Suppressor macrophage (primary cell): ENCODE measurements around the gene CMIP.

Experiments used
- DNase-seq, 4 experiments: peaks; one replicate each; pipeline ENCODE4 v3.0.0-alpha.2; 2020 to 2022

The CMIP gene

DNA sequence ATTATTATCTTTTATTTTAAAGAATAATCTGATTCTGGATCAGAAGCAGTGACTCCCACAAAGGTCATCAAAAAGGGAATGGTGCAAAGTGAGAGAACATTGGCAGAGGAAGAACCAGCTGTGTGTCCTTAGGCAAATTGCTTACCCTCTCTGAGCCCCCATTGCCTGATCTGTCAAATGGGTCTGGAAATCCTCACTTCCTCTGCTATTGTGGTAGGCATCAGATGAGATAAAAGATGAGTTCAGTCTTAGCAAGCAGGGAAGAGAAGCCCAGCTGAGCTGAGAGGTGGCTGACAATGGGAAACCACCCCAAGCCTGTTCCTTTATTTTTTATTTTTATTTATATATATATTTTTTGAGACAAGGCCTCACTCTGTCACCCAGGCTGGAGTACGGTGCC, 310.2 kb downstream of the CMIP start:
- peak in 3 of 4 experiments; percentile 35 to 57 (median 49) for DNase-seq

DNA sequence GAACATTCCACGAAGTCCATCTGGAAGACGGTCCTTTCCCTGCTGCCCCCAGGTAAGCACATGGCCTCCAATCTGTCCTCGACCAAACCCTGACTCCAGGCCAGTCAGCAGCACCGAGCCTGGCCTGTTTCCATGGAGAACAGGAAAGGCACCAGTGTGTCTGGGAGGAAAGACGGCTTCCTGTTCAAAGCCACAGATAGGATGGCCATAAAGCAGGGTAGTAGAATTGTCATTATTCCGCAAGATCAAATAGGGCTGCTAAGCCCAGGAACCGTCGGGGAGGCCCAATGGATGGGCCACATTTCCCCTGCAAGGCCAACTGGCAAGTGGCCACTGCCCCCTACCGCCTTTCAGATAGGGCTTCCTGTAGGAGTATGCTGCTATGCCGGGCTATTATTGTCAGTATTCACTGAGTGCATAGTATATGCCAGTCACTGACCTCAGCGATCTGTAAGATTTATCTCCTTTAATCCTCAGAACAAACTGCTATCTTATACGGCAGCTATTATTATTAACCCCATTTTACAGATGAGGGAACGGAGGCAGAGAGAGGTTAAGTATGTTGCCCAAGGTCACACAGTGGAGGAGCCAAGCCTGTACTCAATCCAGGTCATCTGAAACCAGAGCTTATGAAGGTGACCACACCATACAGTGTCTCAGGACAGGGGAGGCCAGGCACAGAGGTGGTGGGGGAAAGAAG, 311.5 kb downstream of the CMIP start:
- peak; percentile 32 to 66 (median 62) for DNase-seq

DNA sequence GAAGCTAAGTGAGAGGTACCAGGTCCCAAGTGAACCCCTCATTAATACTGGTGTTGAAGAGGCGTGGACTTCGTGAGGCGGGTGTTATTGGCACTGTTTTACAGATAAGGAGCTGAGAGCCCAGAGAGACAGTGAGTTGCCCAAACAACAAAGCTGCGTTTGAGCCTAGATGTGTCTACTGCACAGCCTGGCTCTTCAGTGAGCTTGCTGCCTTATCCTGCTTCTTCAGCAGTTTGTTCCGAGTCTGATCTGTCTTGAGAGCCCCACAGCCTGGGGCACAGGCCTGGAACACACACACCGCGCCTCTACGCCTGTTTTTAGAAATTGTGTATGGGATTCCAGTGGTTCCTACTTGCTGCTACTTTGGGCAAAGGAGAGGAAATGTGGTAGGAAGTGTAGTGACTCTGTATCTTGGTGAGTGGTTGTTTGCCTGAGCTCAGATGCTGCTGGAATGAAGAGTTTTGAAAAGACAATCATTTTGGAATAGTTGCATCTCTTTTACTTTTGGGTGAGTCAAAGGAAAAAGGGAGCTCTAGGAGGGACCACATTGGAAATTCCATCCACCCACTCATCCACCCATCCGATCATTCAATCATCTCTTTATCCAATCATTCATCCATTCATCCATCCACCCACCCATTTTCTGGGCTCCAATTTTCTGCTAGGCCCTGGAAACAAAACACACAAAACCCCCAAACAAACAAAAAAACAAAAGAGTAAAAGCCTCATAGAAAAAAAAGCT, 312.2 kb downstream of the CMIP start:
- DNase-seq = peak in 2 of 4 experiments; percentile 24 to 28

DNA sequence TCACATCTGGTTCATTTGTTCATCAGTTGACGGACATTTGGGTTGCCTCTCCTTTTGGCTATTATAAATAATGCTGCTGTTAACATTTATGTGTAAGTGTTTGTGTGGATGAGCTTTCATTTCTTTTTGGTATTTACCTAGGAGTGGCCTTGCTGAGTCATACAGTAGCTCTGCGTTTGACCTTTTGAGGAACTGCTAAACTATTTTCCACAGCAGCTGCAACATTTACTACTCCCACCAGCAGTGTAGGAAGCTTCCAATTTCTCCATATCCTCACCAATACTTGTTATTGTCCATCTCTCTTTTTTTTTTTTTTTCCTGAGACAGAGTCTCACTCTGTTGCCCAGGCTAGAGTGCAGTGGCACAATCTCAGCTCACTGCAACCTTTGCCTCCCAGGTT, 313.8 kb downstream of the CMIP start:
- peak; percentile 50 to 82 (median 68) for DNase-seq
